Measurements from ENCODE around the gene KMT2E. TPM values are rescaled to one million over a fixed set of nuclear protein-coding genes. Genes with fewer than 3 reads are reported as not detected.

Gene KMT2E
- total RNA-seq, 1 experiment from 2014 or later: 38.2 TPM

- Histone ChIP-seq H4K5ac (ENCODE audit: insufficient read length, low read depth, low read length) (no peak overlapping the region), H2AK5ac (ENCODE audit: insufficient read length, low read length) (no peak overlapping the region), H2AFZ (ENCODE audit: low read length) (no peak overlapping the region), H2BK12ac (ENCODE audit: insufficient read length, low read depth, low read length) (no peak overlapping the region), H3K27ac (ENCODE audit: insufficient read length, low read depth, low read length) (no peak overlapping the region), H3K56ac (ENCODE audit: insufficient read length, low read depth, low read length) (no peak overlapping the region), H3K4me2 (ENCODE audit: insufficient read depth, insufficient read length, low read length) (no peak overlapping the region), H3T11ph (ENCODE audit: low read length) (no peak overlapping the region), H3K27me3 (ENCODE audit: insufficient read depth, low read length) (no peaks in the 10 kb centered on the region), H3K4ac (ENCODE audit: low read depth, low read length) (no peak overlapping the region), H2BK15ac (ENCODE audit: low read depth, low read length) (no peak overlapping the region), H3K23ac (ENCODE audit: insufficient read length, low read depth, low read length) (no peak overlapping the region), H3K23me2 (ENCODE audit: insufficient read length, low read depth, low read length, poor library complexity, severe bottlenecking) (no peaks in the 10 kb centered on the region), H3K9ac (ENCODE audit: extremely low read depth, insufficient read length, low read length) (no peak overlapping the region), H2BK20ac (ENCODE audit: low read depth, low read length, poor library complexity, severe bottlenecking) (no peak overlapping the region), H4K91ac (ENCODE audit: insufficient read length, low read depth, low read length) (no peak overlapping the region), H3K4me1 (ENCODE audit: insufficient read depth, low read length) (no peaks in the 10 kb centered on the region), H2BK5ac (ENCODE audit: insufficient read length, low read length) (no peak overlapping the region), H4K8ac (replicated peaks; ENCODE audit: insufficient read length, low read depth, low read length) (no peak overlapping the region), H4K20me1 (ENCODE audit: control insufficient read depth, insufficient read depth, insufficient read length) (no peaks in the 10 kb centered on the region), H3K18ac (ENCODE audit: insufficient read length, low read depth, low read length) (no peak overlapping the region), H3K14ac (ENCODE audit: insufficient read depth, low read length) (no peak overlapping the region), H3K9me3 (ENCODE audit: control insufficient read depth, low read depth, low read length) (no peaks in the 10 kb centered on the region), H2BK120ac (ENCODE audit: low read depth, low read length, poor library complexity, severe bottlenecking) (no peak overlapping the region), H3K79me2 (ENCODE audit: insufficient read depth, low read length) (no peaks in the 10 kb centered on the region), H3K79me1 (ENCODE audit: insufficient read depth, low read depth, low read length, poor library complexity, severe bottlenecking) (no peaks in the 10 kb centered on the region)
- no peaks in the 10 kb centered on the region for H3K9me3 Mint-ChIP-seq
- no peak for DNase-seq
- no CpG with 5 or more reads among the region's 12 CpGs for WGBS (ENCODE audit: extremely low coverage, insufficient read length, low lambda C conversion rate)
- TF ChIP-seq CTCF (conservative IDR thresholded peaks at IDR 0.05): no peak
- no peak overlapping the region for H3K27ac Mint-ChIP-seq
- H3K36me3 Mint-ChIP-seq (ENCODE audit: insufficient read depth in 1 of 3, low read depth in 3 of 3): peaks cover 4 to 27% (median 15%) of the 10 kb centered on the region in 3 experiments; a peak in 6 of 7 replicates
- no peaks in the 10 kb centered on the region; the same call in 1 of the 2 replicates for H3K27me3 Mint-ChIP-seq (ENCODE audit: low read depth)
- H3K4me1 Mint-ChIP-seq: peaks cover 9 to 16% of the 10 kb centered on the region in 2 experiments; a peak in 3 of 4 replicates
- H3K4me3 Mint-ChIP-seq: no peak overlapping the region
These were observed 111.7 kb downstream of the KMT2E start for GRCh38 chr7:105125745-105126144.
